Hematopoietic multipotent progenitor cell treated with erythropoietin and hydrocortisone succinate and interleukin-3 and kit ligand, for 4 days (in vitro differentiated cells): Measurements from ENCODE around the gene DHCR7.

Experiments used
- DNase-seq: peaks from one replicate; pipeline ENCODE4 v3.0.0-alpha.2; 2015

Gene DHCR7

DNA sequence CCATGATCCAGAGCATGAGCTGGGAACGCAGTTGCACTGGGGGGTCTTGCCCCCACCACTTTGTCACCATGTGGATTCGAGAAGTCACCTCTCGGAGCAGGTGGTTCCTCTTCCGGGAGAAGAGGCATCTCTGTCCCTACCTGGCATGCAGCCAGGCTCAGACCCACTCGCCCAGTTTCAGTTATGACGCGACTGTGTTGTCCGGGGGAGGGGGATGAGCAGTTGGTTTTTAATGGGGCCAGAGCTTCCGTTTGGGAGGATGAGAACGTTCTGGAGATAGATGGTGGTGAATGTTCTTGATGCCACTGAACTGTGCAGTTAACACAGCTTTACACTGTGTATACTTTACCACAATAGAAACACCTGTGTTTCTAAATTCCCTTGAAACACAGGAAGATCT, 41.5 kb downstream of the DHCR7 start:
- DNase-seq, result no peak

DNA sequence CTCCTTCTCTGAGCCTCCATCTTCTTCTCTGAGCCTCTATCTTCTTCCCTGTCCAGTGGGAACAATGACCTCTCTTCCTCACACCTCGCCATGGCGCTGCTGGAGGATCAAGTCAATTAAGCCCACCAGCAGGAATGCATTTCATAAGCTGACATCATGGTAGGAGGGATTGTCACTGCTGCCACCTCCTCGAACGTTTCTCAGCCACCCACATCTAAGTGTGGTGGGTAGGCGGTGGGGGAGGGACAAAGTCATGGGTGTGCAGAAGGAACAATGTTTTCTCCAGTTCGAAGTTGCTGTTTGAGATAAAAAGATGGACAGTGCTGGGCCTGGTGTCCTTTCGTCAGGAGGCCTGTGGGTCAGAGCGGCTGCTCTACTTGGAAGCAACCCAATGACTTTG, 44.0 kb downstream of the DHCR7 start:
- DNase-seq, result no peak

DNA sequence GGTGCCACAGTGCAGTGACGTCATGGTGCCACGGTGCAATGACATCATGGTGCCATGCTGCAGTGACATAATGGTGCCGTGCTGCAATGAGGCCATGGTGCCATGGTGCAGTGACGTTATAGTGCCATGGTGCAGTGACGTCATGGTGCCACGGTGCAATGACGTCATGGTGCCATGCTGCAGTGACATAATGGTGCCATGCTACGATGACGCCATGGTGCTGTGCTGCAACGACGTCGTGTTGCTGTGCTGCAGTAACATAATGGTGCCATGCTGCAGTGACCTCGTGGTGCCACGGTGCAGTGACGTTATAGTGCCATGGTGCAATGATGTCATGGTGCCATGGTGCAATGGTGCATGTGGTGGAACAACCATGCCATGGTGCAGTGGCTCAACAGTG, 45.3 kb downstream of the DHCR7 start:
- no peak for DNase-seq

DNA sequence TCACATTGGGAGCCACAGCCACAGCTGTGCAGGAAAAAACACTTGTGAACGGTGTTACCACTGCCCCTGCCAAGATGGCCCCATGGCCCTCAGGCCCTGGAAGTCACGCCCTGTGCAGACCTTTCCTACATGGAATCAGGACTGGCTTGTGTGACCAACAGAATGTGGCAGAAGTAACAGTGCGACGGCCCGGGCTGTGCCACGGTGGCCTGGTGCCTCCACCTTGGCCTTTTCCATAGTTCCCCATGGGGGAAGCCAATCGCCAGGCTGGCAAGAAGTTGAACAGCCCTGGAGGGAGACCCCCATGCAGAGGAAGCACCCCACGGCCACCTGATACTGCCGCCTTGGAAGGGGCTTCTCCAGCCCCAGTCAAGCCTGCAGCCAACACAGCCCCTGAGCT, 48.0 kb downstream of the DHCR7 start:
- no peak for DNase-seq

- peak; percentile 66 for DNase-seq
Measured at GRCh38 chr11:71399341-71399740, 48.9 kb downstream of the DHCR7 start.

GRCh38 chr11:71397961-71398360, 50.2 kb downstream of the DHCR7 start:
- no peak for DNase-seq

- no peak for DNase-seq
Measured at GRCh38 chr11:71397331-71397860, 50.8 kb downstream of the DHCR7 start.

GRCh38 chr11:71396548-71397123, 51.6 kb downstream of the DHCR7 start:
- no peak for DNase-seq

DNA sequence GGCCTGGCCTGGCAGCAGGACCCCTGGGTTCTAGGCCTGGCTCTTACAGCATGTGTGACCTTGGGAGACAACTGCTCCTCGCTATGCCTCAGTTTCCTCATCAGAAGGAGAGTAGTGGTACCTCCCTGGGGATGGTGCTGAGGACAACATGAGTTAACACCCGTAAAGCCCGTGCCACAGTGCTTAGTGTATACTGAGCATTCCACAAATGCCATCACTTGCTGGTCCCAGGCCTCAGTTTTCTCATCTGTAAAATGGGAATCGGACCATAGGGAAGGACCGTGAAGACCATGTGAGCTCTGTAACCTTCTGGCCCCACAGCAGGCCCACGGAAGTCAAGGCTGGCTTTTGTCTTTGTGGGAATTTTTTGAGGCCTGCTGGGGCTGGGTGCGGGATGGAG, 52.4 kb downstream of the DHCR7 start:
- DNase-seq, result no peak

DNA sequence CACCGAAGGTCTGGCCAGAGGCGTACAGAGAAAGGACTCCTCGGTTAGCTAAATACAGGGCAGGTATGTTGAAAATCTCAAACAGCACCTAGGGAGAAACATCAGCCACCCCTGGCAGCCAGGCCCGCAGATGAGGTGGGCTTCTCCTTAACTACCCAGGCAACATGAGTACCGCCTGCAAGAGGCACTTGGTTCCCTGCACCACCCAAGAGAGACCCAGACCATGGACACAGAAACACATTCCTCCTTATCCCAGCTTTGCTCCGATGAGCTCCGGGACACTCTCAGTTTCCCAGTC, 53.0 kb downstream of the DHCR7 start:
- no peak for DNase-seq

- DNase-seq, result no peak
Measured at GRCh38 chr11:71393283-71393682, 54.9 kb downstream of the DHCR7 start.

- DNase-seq, result no peak
Measured at GRCh38 chr11:71391796-71392195, 56.4 kb downstream of the DHCR7 start.

GRCh38 chr11:71391352-71391751, 56.8 kb downstream of the DHCR7 start:
- DNase-seq, result no peak

- DNase-seq, result peak; percentile 27
Measured at GRCh38 chr11:71388637-71389235, 59.5 kb downstream of the DHCR7 start.

DNA sequence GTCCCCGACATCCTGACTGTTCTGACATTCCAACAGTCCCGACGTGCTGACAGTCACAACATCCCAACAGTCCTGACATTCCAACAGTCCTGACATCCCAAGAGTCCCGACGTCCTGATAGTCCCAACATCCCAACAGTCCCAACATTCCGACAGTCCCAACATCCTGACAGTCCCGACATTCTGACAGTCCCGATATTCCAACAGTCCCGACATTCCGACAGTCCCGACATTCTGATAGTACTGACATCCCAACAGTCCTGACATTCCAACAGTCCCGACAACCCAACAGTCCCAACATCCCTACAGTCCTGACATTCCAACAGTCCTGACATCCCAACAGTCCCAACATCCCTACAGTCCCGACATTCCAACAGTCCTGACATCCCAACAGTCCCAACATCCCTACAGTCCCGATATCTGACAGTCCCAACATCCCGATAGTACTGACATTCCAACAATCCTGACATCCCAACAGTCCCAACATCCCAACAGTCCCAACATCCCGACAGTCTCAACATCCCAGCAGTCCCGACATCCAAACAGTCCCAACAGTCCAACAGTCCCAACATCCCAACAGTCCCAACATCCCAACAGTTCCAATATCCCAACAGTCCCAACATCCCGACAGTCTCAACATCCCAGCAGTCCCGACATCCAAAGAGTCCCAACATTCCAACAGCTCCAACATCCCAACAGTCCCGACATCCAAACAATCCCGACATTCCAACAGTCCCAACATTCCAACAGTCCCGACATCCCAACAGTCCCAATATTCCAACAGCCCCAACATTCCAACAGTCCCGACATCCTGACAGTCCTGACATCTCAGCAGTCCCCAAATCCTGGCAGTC, 60.2 kb downstream of the DHCR7 start:
- no peak for DNase-seq

- no peak for DNase-seq
Measured at GRCh38 chr11:71387200-71387599, 61.0 kb downstream of the DHCR7 start.

DNA sequence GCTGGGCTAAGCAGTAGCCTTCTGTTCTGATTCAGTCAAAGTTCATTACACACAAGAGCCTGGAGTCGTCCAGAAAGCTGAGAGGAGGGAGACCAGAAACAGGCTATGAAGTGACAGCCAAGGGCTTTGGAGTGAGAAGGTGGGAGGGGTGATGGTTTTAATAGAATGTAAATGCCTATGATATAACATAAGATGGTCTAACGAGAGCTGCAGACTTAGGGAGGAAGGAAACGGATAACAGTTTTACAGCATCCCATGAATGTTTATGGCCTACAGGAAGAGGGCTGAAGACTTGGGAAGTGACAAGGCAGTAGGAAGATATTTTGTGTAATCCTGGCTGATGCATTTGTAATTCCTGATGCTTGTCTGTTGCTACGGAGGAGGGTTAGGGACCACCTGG, 62.0 kb downstream of the DHCR7 start:
- DNase-seq, result no peak

DNA sequence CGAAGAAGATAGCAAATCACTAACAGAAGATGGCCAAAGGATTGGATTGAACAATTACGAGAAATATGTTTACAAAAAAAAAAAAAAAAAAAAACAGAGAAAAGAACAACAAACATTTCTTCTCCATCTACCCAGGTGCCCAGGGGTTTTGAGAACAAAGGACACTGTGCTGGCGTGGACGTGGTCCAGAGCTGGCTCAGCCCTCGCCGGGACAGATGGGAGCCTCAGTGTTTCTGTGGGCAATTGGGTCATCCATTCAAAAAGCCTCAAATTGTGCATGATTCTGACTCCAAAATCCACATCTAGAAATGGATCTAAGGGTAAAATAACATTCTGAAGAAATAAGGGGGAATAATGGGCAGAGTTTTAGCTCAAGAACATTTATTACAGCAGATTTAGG, 63.1 kb downstream of the DHCR7 start:
- no peak for DNase-seq

DNA sequence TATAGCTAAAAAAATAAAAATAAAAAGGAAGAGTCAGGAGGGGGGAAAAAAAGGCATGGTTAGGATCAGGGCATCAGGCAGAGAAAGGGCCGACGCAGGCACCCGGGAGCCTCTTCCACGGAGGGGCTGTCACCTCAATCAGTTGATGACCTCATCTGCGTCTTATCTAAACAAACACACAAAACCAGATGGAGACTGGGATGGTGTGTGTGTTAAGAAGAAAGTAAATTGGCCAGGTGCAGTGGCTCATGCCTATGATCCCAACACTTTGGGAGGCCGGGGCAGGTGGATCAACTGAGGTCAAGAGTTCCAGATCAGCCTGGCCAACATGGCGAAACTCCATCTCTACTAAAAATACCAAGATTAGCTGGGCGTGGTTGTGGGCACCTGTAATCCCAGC, 63.6 kb downstream of the DHCR7 start:
- no peak for DNase-seq
